Muscle layer of duodenum (tissue), 2 donors: ENCODE results near the gene KCNAB2.

Experiments used
- H3K27ac ChIP-seq: one replicate; pipeline ENCODE4 v1.7.0; 2013; ENCODE audit warnings: mild to moderate bottlenecking, low read length
- H3K27me3 ChIP-seq: one replicate; pipeline ENCODE4 v1.7.0; 2013; ENCODE audit warnings: low read depth, mild to moderate bottlenecking, control low read depth, low read length
- H3K36me3 ChIP-seq, 2 donors: one replicate each; pipeline ENCODE4 v1.7.0; 2013; ENCODE audit warnings: low read length in 2 of 2, control low read depth in 1 of 2, mild to moderate bottlenecking in 1 of 2; ENCODE audit not compliant: insufficient read depth in 2 of 2, control insufficient read depth in 1 of 2
- H3K4me1 ChIP-seq, 2 donors: one replicate each; pipeline ENCODE4 v1.7.0; 2013; ENCODE audit warnings: low read length in 2 of 2, mild to moderate bottlenecking in 2 of 2, control low read depth in 1 of 2, moderate library complexity in 1 of 2; ENCODE audit not compliant: insufficient read depth in 2 of 2, control insufficient read depth in 1 of 2
- H3K4me3 ChIP-seq, 2 donors: one replicate each; pipeline ENCODE4 v1.7.0; 2013; ENCODE audit warnings: low read length in 2 of 2, low read depth in 1 of 2, mild to moderate bottlenecking in 1 of 2
- H3K9me3 ChIP-seq, 2 donors: one replicate each; pipeline ENCODE4 v1.7.0; 2013; ENCODE audit warnings: low read length in 2 of 2, control low read depth in 1 of 2, mild to moderate bottlenecking in 1 of 2; ENCODE audit not compliant: control insufficient read depth in 1 of 2
- donor health status: healthy.

Gene KCNAB2

GRCh38 chr1:6025269-6026094 is 20.2 kb upstream of the KCNAB2 start:
- Histone ChIP-seq H3K27ac (no peak overlapping the region), H3K4me3 (peak overlapping the region; percentile 0 to 28), H3K36me3 (no peaks in the 10 kb centered on the region), H3K4me1 (no peaks in the 10 kb centered on the region), H3K9me3 (no peaks in the 10 kb centered on the region), H3K27me3 (peaks cover 4% of the 10 kb centered on the region)

- H3K27me3 ChIP-seq: peaks cover 4% of the 10 kb centered on the region
Observed at GRCh38 chr1:6026095-6026809, 19.4 kb upstream of the KCNAB2 start.

GRCh38 chr1:6027591-6027990 is 18.1 kb upstream of the KCNAB2 start:
- Histone ChIP-seq H3K27ac (peak overlapping the region; percentile 33), H3K4me3 (peak overlapping the region in 1 of 2 donors; percentile 28), H3K27me3 (peaks cover 4% of the 10 kb centered on the region), H3K4me1 (no peaks in the 10 kb centered on the region), H3K36me3 (no peaks in the 10 kb centered on the region), H3K9me3 (no peaks in the 10 kb centered on the region)

More at GRCh38 chr1:6026095-6026809, 19.4 kb upstream of the KCNAB2 start:
- peak overlapping the region; percentile 0 to 28 for H3K4me3 ChIP-seq
- H3K27ac ChIP-seq: no peak overlapping the region
- H3K9me3 ChIP-seq: no peaks in the 10 kb centered on the region
- H3K4me1 ChIP-seq: no peaks in the 10 kb centered on the region
- H3K36me3 ChIP-seq: no peaks in the 10 kb centered on the region

- H3K4me3 ChIP-seq: peak overlapping the region in 1 of 2 donors; percentile 28
- H3K27ac ChIP-seq: peak overlapping the region; percentile 33
Observed at GRCh38 chr1:6028042-6028850, 17.4 kb upstream of the KCNAB2 start.

GRCh38 chr1:6029351-6029750 is 16.3 kb upstream of the KCNAB2 start:
- no peak overlapping the region for H3K4me3 ChIP-seq
- H3K4me1 ChIP-seq: no peaks in the 10 kb centered on the region
- H3K27me3 ChIP-seq: peaks cover 4% of the 10 kb centered on the region
- no peaks in the 10 kb centered on the region for H3K9me3 ChIP-seq
- H3K36me3 ChIP-seq: no peaks in the 10 kb centered on the region
- no peak overlapping the region for H3K27ac ChIP-seq

More at GRCh38 chr1:6028042-6028850, 17.4 kb upstream of the KCNAB2 start:
- Histone ChIP-seq H3K9me3 (no peaks in the 10 kb centered on the region), H3K27me3 (peaks cover 4% of the 10 kb centered on the region), H3K36me3 (no peaks in the 10 kb centered on the region), H3K4me1 (no peaks in the 10 kb centered on the region)

- no peak overlapping the region for H3K4me3 ChIP-seq
- H3K4me1 ChIP-seq: no peaks in the 10 kb centered on the region
- no peaks in the 10 kb centered on the region for H3K9me3 ChIP-seq
- no peak overlapping the region for H3K27ac ChIP-seq
- no peaks in the 10 kb centered on the region for H3K36me3 ChIP-seq
- peaks cover 4% of the 10 kb centered on the region for H3K27me3 ChIP-seq
Observed at GRCh38 chr1:6030132-6030531, 15.6 kb upstream of the KCNAB2 start.

GRCh38 chr1:6030547-6031261 is 15.0 kb upstream of the KCNAB2 start:
- H3K4me1 ChIP-seq: no peaks in the 10 kb centered on the region
- no peak overlapping the region for H3K27ac ChIP-seq

GRCh38 chr1:6033124-6033523 is 12.6 kb upstream of the KCNAB2 start:
- no peaks in the 10 kb centered on the region for H3K9me3 ChIP-seq
- H3K4me3 ChIP-seq: no peak overlapping the region
- H3K4me1 ChIP-seq: no peaks in the 10 kb centered on the region
- peaks cover 4% of the 10 kb centered on the region for H3K27me3 ChIP-seq
- H3K27ac ChIP-seq: no peak overlapping the region
- no peaks in the 10 kb centered on the region for H3K36me3 ChIP-seq

More at GRCh38 chr1:6030547-6031261, 15.0 kb upstream of the KCNAB2 start:
- H3K9me3 ChIP-seq: no peaks in the 10 kb centered on the region
- H3K4me3 ChIP-seq: no peak overlapping the region
- peaks cover 4% of the 10 kb centered on the region for H3K27me3 ChIP-seq
- no peaks in the 10 kb centered on the region for H3K36me3 ChIP-seq

- H3K9me3 ChIP-seq: no peaks in the 10 kb centered on the region
- H3K27me3 ChIP-seq: peaks cover 4% of the 10 kb centered on the region
- no peak overlapping the region for H3K27ac ChIP-seq
- no peak overlapping the region for H3K4me3 ChIP-seq
- H3K4me1 ChIP-seq: no peaks in the 10 kb centered on the region
- H3K36me3 ChIP-seq: no peaks in the 10 kb centered on the region
Observed at GRCh38 chr1:6033986-6034749, 11.5 kb upstream of the KCNAB2 start.

GRCh38 chr1:6034750-6035096 is 11.0 kb upstream of the KCNAB2 start:
- Histone ChIP-seq H3K27me3 (peaks cover 1% of the 10 kb centered on the region), H3K9me3 (no peaks in the 10 kb centered on the region), H3K4me1 (no peaks in the 10 kb centered on the region), H3K36me3 (no peaks in the 10 kb centered on the region), H3K27ac (no peak overlapping the region), H3K4me3 (no peak overlapping the region)
